Choroid plexus epithelial cell (primary cell): ENCODE results near the gene FSTL5.

ENCODE experiments used
- DNase-seq: peaks from one replicate; pipeline ENCODE4 v3.0.0-alpha.2; 2010; ENCODE audit warnings: low read depth
- H3K4me3 ChIP-seq: 2 replicates; pipeline ENCODE4 v1.5.1; 2011; ENCODE audit warnings: low read depth, mild to moderate bottlenecking, control low read depth, low read length, moderate library complexity
- CTCF ChIP-seq: conservative IDR thresholded peaks from 2 replicates; pipeline ENCODE4 v1.5.1; 2011; ENCODE audit warnings: low read depth, mild to moderate bottlenecking, control low read depth, inconsistent platforms, low read length, moderate library complexity

The FSTL5 gene

GRCh38 chr4:161382655-161383054, 781.1 kb downstream of the FSTL5 start:
- no peak overlapping the region for H3K4me3 ChIP-seq
- no peak for DNase-seq
- no peak for TF ChIP-seq CTCF

GRCh38 chr4:161376275-161376674, 787.5 kb downstream of the FSTL5 start:
- H3K4me3 ChIP-seq: no peak overlapping the region
- peak; percentile 41 for DNase-seq
- TF ChIP-seq CTCF: no peak

GRCh38 chr4:161364681-161365080, 799.1 kb downstream of the FSTL5 start:
- no peak for TF ChIP-seq CTCF
- no peak overlapping the region for H3K4me3 ChIP-seq
- DNase-seq: no peak

GRCh38 chr4:161360982-161361381, 802.8 kb downstream of the FSTL5 start:
- TF ChIP-seq CTCF: no peak
- no peak for DNase-seq
- no peak overlapping the region for H3K4me3 ChIP-seq

- H3K4me3 ChIP-seq: no peak overlapping the region
- no peak for TF ChIP-seq CTCF
- no peak for DNase-seq
These were observed 804.3 kb downstream of the FSTL5 start for GRCh38 chr4:161359491-161359890.

GRCh38 chr4:161356351-161356750, 807.4 kb downstream of the FSTL5 start:
- no peak for DNase-seq
- no peak for TF ChIP-seq CTCF
- H3K4me3 ChIP-seq: no peak overlapping the region

GRCh38 chr4:161350946-161351345, 812.9 kb downstream of the FSTL5 start:
- DNase-seq: no peak
- H3K4me3 ChIP-seq: no peak overlapping the region
- no peak for TF ChIP-seq CTCF
